Renal cortex interstitium (tissue), 11 donors: ENCODE results near the gene CSNK1D. TPM values are rescaled to one million over a fixed set of nuclear protein-coding genes. Genes with fewer than 3 reads are reported as not detected.
A peak's percentile ranks its signal among the peaks of the same experiment; 100 is the strongest.

Source experiments
- DNase-seq, 11 donors: peaks; one replicate each; pipeline ENCODE4 v3.0.0-alpha.2; 2013; ENCODE audit warnings: low read depth in 9 of 11, low spot score in 4 of 11; ENCODE audit errors: extremely low read depth in 1 of 11
- polyA plus RNA-seq, 3 donors: library from polyadenylated mRNA; unstranded; fragments of 120-200 nt; gene quantifications; one replicate each; pipeline ENCODE4 v1.2.1, GENCODE V29; 2013; ENCODE audit not compliant: insufficient read length in 3 of 3

CSNK1D gene
- polyA plus RNA-seq, 3 donors: 116 to 137 (median 127) TPM

GRCh38 chr17:82237746-82238471 lies 35.6 kb downstream of the CSNK1D start:
- no peak for DNase-seq

- no peak for DNase-seq
These were observed 36.3 kb downstream of the CSNK1D start for GRCh38 chr17:82237083-82237745.

DNA sequence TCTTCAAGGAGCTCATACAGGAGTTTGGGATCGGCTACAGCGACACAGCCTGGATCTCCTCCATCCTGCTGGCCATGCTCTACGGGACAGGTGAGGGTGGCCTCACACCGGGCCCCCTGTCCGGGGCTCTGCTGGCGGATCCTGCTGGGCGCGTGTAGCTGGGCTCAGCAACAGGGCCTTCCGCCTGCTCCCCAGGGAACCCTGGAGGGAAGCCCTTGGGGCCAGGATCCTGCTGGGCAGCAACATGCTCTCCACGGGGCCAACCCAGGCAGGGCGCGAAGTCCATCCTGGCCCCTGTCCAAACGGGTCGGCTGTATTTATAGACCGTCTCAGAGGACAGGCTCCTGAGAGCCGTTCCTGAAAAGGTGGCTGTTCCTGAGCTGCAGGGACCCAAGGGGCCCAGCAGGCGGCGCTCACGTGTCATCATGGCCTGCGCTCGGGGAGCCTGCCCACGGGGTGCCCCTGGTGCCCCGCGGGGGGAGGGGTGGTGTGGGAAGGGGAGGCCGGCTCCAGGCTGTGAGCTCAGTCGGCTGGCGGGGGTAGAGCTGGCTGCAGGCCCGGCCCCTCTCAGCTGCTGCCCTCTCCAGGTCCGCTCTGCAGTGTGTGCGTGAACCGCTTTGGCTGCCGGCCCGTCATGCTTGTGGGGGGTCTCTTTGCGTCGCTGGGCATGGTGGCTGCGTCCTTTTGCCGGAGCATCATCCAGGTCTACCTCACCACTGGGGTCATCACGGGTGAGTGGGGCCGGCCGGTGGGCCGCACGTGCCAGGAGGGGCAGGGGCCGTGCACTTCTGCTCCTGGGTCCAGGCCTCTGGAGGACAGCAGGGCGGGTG lies 37.1 kb downstream of the CSNK1D start:
- peak in 2 of 11 donors; percentile 66 to 72 for DNase-seq

GRCh38 chr17:82235775-82236141 lies 37.7 kb downstream of the CSNK1D start:
- DNase-seq: no peak

DNA sequence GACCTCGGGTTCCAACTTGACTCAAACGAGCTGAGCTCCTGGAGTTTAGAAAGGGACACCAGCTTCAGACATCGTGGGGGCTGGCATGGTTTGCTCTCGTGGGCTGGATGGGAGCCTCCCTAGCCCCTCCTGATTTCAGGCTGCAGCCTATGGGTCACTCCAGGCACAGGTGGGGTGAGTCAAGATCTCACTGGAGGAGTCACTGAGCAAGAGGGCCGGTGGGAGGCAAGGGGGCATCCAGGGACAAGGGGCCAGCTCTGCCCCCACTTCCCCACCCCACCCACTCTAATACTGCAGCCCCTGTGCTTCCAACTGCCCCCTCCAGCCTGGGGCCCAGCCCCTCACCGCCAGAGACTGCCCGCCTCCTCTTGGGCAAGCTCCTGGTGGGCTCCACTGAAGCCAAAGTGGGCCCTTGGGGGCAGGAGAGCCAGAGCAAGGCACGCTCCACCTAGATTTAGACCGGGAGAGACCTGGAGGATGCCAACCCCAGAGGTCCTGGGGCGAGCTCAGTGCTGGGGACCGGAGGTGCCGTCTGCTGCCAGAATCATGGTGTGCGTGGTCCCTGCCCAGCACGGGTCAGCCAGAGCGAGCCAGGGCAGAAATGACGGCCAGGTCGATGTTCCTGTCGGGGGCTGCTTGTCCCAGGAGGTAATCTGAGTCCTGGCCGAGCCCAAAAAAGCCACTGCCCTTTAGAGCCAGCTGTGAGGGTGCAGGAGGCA lies 38.3 kb downstream of the CSNK1D start:
- no peak for DNase-seq

DNA sequence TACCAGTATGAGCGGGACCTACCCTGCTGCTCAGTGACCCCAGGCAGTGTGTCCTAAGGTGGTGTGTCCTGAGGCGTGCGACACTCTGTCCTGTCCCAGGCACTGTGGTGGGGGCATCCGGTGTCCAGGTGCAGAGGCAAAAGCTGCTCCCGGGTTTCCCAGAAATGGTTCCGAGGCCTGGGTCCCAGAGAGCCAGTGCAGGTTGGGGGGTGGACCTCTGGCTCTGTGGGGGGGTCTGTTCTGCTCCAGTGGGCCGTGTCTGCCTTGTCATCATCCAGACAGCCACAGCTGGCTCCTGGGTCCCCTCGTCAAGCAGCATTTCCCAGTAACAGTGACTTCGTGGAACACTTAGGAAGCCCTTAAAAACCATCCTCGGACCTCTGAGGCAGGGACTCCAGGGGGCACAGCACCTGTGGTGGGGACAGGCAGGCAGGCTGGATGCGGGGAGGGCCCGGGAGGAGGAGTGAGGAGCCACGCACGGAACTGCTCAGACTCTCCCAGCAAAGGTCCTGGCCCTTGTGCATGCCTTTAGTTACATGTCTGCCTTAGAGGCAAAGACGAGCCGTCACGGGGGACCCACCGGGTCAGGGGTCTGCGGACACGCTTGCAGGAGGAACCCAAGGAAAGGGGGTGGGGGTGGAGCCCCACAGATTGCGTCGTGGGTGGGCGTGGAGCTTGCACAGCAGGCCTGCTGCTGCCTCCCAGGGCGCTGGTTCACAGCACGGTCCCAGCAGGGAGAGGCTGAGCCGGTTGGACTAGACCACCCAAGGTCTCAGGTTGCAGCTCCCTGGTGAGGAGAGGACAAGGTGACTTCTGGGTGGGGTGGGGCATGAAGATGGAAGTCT lies 39.1 kb downstream of the CSNK1D start:
- DNase-seq: peak in 1 of 11 donors; percentile 27

GRCh38 chr17:82232876-82233785 lies 40.4 kb downstream of the CSNK1D start:
- no peak for DNase-seq

GRCh38 chr17:82232322-82232820 lies 41.1 kb downstream of the CSNK1D start:
- no peak for DNase-seq

GRCh38 chr17:82231562-82232321 lies 41.8 kb downstream of the CSNK1D start:
- DNase-seq: no peak

DNA sequence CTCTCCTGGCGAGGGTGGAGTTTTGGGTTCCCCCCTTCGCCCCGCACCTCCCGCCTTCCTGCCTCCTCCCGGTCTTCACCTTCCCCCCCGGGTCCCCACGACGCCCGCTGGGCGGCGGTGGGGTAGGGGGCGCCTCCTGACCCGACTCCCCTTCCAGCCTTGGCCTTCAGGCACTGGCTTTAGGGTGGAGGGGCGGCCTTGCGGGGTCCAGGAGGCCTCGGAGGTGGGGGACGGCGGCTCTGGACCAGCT lies 42.3 kb downstream of the CSNK1D start:
- DNase-seq: no peak

- DNase-seq: peak in 2 of 11 donors; percentile 68 to 69
These were observed 42.7 kb downstream of the CSNK1D start for GRCh38 chr17:82230609-82231311.

GRCh38 chr17:82229698-82230608 lies 43.5 kb downstream of the CSNK1D start:
- DNase-seq: no peak

- peak in 1 of 11 donors; percentile 46 for DNase-seq
These were observed 44.4 kb downstream of the CSNK1D start, which contains the start of gene SLC16A3 for GRCh38 chr17:82228842-82229697. Gene SLC16A3, plus strand, starts transcription at chr17:82229042. Its CDS starts 6,967 bp downstream, at chr17:82236009.

DNA sequence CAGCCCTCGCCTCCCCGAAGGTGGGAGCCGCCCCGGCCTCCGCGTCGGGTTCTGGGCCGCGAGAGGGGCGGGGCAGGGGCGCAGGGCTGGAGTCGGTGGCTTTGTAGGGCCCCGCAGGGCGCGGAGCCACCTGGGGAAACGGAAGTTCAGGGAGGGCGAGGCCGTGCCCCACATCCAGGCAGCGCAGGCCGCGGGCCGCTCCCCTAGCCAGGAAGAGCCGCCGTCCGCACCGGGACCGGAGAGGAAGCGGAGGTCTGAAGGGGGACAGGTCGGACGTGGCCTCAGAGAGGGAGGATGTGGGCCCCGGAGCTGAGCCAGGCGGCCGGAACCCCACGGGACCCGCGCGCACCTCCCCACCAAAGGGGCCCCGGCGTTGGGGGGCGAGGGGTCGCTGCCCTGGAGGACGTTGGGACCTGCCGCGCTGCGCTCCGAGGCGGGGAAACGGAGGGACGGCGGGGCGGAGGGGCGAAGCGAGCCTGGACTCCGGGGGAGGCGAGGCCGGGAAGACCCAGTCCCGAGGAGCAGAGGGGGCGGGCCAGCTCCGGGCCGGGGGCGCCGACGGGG lies 45.1 kb downstream of the CSNK1D start:
- no peak for DNase-seq
